HG03095 (cell line): Measurements from ENCODE around the gene MT1A.
"Not testable (repeated sequence)": the region's sequence is repeated elsewhere in the genome, so short reads cannot be mapped to it uniquely, and the experiment has no call there.

Experiments
- ATAC-seq: cut with Tn5 transposase; IDR thresholded peaks from one replicate; pipeline ENCODE4 v1.9.1; 2021; ENCODE audit warnings: moderate library complexity; ENCODE audit not compliant: unreplicated experiment

Gene MT1A

DNA sequence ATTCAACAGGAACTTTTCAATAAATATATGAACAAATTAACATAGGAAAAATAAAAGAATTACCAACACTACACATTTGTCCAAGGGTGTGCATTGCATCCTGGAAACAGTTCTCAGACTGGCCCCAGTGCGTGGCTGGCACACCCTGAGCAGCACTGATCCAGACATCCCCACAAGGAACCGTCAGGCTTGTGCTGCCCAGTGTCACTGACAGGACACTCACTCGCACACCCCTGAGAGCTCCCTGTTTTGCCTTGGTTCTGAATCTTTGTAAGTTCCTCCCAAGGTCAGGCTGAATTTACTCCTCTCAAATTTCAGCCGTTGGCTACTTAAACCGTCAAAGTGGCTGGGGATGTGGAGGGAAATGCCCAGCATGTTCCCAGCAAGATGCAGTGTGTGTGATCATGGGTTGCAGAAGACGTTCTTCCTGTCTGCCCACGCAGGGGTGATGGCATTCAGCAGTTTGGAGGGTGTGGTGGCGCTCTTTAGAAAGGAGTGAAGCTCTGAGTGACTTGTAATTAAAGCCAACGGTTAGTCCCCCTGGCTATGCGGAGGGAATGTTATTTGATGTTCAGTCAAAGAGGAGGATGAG is 28.4 kb upstream of the MT1A start:
- no peak for ATAC-seq

DNA sequence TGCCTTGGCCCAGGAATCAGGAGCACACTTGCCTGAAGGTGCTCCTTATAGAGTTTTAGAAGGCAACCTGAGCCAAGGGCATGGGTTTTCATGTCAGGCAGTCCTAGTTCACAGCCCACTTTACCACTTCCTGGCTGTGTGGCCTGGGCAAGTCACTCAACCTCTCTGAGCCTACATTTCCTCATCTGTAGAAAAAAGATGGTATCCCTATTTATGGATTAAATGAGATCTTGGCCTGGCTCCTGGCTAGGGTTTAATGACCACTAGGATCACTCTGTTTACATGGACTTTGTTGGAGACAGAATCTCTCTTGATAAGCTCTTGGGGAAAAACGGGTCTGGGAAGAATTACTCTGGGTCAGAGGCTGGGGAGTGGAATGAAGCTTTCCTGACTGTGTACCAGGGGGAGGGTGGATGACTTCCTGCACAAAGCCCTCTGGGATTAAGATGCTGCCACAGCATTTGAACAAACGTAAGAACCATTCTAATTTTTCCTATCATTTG is 27.8 kb upstream of the MT1A start:
- no peak for ATAC-seq

DNA sequence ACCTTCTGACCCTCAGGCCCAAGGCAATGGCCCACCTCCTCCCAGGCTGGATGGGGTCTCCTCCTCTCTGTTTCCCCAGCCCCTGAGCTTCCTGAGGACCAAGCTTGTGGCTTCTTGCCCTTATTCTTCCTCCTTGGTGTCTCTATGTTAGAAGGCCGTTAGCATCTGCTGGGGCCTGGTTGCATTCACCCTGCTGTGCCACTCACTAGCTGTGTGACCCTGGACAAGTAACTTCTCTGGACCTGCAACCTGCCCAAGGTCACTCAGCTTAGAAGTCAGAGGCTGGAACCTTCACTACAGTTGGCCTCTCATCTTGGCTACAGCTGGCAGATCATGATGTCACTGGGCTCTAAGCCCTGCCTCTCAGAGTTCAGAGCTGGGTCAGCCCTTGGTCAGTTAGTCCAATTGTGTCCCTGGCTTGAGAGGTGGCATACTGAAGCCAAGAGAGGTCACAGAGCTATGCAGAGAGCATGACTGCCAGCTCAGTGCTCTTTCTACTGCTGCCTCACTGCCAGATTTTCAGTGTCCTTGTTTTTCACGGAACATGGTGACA is 27.1 kb upstream of the MT1A start:
- no peak for ATAC-seq

DNA sequence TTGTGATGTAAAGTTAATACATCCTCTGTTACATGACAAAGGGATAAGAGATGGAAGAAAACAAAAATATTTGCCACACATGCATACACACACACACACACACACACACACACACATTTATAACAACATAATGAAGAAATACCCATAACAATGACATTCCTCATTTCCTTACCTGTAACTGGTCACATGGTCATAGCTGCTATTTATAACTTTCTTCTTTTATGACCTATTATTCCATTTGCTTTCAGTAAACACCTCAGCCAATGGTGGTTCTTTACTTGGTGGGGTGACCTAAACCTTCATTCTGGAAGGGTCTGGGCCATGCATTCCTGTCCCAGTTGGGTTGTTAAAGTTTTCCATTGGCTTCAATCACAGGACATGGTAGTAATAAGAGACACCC is 24.8 kb upstream of the MT1A start:
- no peak for ATAC-seq

DNA sequence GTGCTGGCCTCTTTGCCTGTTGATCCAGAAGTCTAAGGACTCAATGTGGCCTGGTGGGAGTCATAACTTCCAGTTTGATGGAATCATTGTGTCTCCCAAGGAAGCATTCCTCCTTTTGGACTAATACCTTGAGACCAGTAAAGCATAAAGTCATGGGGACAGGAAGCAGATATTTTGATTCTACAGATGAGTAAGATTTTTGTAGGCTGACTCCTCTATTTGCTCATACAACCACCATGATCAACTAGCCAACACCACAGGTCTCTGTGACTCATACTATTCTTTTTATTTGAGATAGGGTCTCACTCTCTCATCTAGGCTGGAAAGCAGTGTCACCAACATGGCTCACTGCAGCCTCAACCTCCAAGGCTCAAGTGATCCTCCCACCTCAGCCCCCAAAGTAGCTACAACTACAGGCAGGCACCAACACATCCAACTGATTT is 23.9 kb upstream of the MT1A start:
- ATAC-seq = no peak

DNA sequence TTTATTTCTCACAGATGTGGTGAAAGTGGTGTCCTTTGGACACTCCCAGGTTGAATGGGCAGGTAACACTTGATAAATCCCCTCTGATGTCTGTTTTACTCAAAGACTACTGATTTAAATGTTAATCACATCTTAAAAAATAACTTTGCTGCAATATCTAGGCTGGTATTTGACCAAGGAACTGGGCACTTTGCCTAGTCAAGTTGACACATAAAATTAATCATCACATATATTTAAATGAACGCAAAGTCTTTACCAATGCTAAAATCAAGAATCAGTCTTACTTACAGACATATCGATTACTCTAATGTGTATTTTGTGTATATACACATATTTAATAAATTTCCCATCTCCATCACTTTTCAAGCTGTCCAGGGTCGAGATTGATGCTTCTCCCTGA is 23.1 kb upstream of the MT1A start:
- no peak for ATAC-seq

DNA sequence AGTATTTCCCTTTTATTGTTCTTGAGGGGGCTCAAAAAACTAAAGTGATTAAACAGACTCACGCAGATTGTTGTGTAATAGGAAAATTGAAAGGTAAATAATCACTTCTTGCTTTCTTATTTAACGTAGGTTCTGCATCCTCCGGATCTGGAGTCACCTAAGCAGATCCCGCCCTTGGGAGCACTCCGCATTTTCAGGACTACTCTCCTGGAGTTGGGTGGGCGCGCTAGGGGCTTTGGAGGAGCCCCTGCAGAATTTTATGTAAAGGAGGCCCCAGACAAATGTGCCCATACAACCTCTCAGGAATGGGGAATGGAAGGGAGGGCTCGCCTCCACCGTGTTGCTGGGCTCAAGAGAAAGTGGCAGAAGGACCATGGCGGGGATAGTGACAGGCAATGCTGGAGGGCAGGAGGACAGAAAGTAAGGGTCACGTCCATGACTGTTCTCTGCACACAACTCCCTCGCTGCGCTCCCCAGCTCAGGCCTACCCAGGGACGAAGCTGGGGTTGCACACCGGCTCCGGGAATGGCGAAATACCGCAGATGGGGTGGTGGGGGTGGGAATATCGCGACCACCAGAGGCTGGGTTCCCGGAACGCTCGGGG is 21.8 kb upstream of the MT1A start:
- no peak for ATAC-seq

DNA sequence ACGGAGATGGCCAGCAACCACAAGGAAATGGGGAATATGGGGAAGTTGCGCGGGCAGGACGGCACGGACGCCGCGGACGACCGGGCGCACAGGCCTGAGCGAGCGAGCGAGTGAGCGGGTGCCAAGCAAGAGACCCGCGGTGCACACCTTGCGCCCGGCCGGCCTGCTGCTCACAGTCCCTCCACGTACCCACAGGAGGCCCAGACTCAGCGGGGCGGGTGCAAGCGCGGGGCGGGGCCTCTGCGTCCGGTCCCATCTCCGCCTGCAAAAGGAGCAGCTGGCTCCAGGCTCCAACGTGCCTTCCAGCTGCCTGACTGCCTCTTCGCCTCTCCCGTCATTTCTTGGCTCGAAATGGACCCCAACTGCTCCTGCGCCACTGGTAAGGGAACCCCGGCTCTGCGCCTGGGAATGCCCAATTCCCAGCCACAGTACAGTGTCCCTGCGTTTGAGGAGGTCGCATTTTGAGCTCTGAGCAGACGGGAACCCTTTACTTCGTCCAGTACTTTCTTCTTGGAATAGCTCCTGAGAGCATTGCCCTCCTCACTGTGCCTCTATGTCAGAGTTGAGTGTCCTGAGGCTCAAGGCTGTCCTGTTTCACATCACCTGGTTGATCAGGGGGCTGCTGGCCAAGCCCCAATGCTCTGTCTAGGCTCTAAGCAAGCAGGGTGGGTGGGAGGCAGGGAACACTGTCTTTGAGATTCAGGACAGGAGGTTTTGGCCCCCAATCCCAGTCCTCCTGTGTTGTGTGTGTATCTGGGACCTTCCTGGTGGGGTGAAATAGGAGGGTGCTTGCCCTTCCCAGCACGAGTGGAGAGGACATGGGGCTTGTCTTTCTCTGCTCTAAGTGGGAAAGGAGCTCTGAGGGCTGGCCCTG is 21.0 kb upstream of the MT1A start:
- ATAC-seq = no peak

DNA sequence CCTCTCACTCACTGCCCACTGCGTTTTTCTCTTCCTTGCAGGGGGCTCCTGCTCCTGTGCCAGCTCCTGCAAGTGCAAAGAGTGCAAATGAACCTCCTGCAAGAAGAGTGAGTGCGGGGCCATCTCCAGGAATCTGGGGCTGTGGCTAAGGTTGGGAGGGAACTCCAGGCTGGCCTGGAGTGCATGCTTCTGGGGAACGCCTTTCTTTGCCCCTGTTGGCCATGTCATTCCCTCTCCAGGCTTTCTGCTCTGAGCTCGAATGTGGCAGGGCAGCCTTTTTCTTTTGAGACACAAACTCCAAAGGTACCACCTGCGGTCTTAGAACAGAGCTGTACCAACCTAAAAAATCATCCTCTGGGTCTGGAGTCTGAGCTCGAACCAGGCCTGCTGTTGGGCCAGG is 20.3 kb upstream of the MT1A start:
- no peak for ATAC-seq

DNA sequence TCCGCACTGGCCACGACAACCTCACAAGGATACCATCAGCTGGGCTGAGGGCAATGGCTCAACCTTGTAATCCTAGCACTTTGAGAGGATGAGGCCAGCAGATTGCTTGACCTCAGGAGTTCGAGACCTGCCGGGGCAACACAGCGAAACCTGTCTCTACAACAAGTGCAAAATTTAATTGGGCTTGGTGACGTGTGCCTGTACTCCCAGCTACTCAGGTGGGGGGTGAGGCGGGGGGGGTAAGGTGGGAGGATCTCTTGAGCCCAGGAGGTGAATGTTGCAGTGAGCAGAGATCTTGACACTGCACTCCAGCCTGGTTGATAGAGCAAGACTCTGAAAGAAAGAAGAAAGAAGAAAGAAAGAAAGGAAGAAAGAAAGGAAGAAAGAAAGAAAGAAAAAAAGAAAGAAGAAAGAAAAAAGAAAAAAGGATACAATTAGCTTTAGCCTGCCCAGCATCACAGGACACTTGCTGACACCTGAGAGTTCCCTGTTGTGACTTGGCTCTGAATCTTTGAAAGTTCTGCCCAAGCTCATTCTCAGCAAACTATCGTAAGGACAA is 18.0 kb upstream of the MT1A start:
- no peak for ATAC-seq

DNA sequence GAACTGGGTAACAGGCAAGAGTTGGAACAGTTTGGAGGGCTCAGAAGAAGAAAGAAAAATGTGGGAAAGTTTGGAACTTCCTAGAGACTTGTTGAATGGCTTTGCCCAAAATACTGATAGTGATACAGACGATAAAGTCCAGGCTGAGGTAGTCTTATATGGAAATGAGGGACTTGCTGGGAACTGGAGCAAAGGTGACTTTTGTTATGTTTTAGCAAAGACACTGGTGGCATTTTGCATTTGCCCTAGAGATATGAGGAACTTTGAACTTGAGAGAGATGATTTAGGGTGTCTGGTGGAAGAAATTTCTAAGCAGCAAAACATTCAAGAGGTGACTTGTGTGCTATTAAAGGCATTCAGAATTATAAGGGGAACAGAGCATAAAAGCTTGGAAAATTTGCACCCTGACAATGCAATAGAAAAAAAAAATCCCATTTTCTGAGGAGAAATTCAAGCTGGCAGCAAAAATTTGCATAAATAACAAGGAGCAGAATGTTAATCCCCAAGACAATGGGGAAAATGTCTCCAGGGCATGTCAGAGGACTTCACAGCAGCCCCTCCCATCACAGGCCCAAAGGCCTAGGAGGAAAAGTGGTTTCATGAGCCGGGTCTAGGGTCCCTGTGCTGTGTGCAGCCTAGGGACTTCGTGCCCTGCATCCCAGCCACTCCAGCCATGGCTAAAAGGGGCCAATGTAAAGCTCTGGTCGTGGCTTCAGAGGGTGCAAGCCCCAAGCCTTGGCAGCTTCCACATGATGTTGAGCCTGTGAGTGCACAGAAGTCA is 16.6 kb upstream of the MT1A start:
- not testable (repeated sequence) for ATAC-seq

DNA sequence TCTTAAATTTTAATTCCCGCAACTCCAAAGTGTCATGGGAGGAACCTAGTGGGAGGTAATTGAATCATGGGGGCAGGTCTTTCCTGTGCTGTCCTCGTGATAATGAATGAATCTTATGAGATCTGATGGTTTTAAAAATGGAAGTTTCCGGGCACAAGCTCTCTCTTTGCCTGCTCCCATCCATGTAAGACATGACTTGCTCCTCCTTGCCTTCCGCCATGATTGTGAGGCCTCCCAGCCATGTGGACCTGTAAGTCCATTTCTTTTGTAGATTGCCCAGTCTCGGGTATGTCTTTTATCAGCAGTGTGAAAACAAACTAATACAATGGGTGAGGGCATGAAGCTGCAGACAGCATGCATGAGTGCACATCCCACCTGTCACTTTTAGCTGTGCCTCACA is 15.3 kb upstream of the MT1A start:
- ATAC-seq = not testable (repeated sequence)

DNA sequence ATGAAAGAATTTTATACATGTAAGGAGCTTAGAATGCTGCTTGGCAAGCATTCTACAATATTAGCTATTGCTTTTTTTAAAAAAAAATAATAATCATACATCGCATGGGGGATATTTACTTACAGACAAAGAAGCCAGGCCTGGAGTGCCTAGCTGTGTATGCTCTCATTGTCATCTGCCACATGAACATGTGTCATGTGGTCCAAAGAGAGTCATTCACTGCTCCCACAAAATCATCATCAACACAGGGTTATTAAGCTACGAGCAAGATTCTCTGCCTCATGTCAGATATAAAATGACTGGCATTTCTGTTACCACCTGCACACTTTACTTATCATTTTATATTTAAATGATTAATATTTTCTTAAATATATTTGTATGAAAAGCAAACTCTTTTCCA is 14.8 kb upstream of the MT1A start:
- no peak for ATAC-seq

DNA sequence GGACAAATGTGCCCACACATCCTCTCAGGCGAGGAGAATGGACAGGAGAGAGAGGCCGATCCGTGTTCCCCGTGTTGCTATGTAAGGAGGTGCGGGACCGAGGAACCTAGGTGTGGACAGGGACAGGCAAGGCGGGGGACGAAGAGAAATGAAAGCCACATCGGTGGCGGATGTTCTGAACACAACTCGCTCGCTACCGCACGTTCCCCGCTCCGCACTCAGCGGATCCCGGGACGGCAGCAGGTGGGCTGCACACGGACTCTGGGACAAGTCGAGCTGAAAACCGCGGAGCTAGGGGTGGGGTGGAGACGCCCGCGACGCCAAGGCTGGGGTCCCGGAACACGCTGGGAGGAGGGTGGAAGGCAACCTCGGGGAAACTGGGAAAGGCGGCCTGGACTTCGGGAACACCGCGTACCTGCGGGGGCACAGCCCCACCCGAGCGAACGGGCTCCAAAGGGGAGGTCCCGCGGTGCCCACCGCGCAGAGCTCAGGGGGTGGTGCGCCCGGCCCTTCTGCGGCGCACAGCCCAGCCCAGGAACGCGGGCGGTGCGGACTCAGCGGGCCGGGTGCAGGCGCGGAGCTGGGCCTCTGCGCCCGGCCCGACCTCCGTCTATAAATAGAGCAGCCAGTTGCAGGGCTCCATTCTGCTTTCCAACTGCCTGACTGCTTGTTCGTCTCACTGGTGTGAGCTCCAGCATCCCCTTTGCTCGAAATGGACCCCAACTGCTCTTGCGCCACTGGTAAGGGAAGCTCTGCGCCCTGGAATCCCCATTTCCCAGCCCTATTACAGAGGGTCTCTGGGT is 13.1 kb upstream of the MT1A start, which contains the start of gene MT1E:
MT1E (plus strand) TSS at position 642 of the 803 bp plus-strand sequence; CDS start at position 713, 71 bp downstream.
- no peak for ATAC-seq

DNA sequence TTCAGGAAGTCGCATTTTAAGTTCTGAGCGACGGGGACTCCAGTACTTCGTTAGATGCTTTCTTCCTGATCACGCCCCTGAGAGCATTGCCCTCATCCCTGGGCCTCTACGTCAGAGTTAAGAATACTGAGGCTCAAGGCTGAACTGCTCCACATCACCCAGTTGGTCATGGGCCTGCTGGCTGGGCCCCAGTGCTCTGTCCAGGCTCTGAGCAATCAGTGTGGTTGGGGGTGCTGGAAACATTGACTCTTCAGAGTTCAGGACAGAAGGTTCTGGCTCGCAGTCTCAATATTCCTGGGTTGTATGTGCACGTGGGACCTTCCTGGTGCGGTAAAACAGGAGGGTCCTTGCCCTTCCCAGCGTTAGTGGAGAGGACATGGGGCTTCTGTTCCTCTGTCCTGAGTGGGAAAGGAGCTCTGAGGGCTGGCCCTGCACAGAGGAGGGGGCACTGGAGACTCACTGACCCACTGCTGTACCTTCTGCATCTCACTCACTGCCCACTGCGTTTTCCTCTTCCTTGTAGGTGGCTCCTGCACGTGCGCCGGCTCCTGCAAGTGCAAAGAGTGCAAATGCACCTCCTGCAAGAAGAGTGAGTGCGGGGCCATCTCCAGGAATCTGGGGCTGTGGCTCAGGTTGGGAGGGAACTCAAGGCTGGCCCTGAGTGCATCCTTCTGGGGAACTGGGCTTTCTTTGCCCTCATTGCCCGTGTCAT is 12.4 kb upstream of the MT1A start:
- ATAC-seq = no peak

DNA sequence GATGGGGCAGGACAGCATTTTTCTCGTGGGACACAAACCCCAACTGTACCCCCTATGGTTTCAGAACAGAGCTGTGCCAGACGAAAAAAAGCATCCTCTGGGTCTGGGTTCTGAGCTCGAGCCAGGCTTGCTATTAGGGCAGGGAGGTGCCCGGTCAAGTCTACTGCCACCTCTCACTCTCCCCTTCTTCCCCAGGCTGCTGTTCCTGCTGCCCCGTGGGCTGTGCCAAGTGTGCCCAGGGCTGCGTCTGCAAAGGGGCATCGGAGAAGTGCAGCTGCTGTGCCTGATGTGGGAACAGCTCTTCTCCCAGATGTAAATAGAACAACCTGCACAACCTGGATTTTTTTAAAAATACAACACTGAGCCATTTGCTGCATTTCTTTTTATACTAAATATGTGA is 11.8 kb upstream of the MT1A start:
- ATAC-seq = no peak

DNA sequence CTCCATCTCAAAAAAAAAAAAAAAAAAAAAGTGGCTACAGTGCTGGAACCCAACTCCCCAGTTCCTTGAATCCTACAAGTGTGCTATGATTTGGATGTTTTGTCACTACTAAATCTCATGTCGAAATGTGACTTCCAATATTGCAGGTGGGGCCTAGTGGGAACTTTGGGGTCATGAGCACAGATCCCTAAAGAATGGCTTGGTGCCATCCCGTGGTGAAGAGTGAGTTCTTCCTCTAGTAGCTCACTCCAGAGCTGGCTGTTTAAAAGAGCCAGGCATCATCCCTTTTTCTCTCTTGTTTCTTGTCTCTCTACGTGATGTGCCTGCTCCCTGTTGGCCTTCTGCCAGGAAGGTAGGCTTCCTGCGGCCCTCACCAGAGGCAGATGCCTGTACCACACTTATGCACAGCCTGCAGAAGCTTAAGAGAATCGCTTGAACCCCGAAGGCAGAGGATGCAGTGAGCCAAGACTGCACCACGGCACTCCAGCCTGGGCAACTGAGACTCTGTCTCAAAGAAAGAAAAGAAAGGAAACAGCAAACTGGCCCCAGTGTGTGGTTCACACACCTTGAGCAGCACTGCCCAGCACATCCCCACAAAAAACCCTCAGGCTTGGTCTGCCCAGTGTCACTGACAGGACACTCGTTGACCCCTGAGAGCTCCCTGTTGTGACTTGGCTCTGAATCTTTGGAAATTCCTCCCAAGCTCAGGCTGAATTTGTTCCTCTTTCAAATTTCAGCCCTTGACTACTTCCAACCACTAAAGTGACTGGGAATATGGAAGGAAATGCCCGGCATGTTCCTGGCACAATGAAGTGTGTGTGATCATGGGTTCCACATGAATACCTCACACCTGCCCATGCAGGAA is 9.7 kb upstream of the MT1A start:
- ATAC-seq = no peak

DNA sequence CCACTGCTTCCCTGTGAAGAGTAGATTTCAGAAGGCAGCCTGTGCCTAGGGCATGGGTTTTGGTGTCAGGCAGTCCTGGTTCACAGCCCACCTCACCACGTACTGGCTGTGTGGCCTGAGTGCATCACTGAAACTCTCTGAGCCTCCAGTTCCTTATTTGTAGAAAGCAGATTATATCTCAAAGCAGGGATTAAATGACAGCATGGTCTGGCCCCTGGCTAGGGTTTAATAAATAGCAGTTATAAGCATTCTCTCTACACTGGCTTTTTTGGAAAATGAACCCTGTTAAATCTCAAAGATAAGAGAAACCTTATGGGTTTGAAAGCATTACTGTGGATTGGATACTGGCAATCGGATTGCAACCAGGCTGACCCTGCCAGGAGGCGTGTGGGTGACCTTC is 8.9 kb upstream of the MT1A start:
- ATAC-seq = no peak
